OCI-LY1 (cell line): ENCODE data around the gene GNPTG.

Experiments
- CTCF ChIP-seq: fragments of 200-600 bp; sonication (generic), shearing (Covaris generic); IDR thresholded peaks from 2 replicates; pipeline ENCODE4 v1.5.1; 2017; ENCODE audit warnings: mild to moderate bottlenecking, antibody characterized with exemption, low read length, moderate library complexity, mixed read lengths
- EZH2 ChIP-seq: fragments of 200-600 bp; sonication (generic), shearing (Covaris generic); IDR thresholded peaks from 2 replicates; pipeline ENCODE4 v1.8.0; 2017; ENCODE audit warnings: borderline replicate concordance, mixed run types, mild to moderate bottlenecking, antibody characterized with exemption, low read length, moderate library complexity, mixed read lengths

DNA sequence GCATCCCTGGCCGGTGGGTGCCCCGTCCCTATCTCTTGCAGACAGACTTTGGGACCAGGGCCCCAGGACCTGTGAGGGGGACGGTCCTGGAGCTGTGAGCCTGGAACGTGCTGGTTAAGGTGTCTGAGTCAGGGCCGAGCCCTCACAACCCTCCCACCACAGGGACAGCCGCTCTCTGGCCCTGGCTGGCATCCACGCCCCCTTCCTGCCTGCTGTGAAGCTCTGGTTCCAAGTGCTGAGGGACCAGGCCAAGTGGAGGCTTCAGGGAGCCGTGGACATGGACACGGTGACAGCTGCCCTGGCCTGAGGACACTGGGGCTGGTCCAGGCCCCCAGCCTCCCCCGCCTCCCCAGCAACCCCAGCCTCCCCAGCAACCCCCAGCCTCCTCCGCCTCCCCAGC lies 6.6 kb upstream of the GNPTG start:
- TF ChIP-seq CTCF (no peak), EZH2 (no peak)
